ENCODE data around the gene KIF5A. TPM values are rescaled to one million over a fixed set of nuclear protein-coding genes. Genes with fewer than 3 reads are reported as not detected.
A peak's percentile ranks its signal among the peaks of the same experiment; 100 is the strongest.

The KIF5A gene
- total RNA-seq, 6 experiments from 2014 or later: 1.0 to 1.8 (median 1.2) TPM

- no peaks in the 10 kb centered on the region for H3K36me3 Mint-ChIP-seq (ENCODE audit: low read depth)
- H3K27ac Mint-ChIP-seq: no peak overlapping the region
- peak; percentile 98 for TF ChIP-seq CTCF (IDR thresholded peaks at IDR 0.05)
- peaks cover 10% of the 10 kb centered on the region for H3K4me1 Mint-ChIP-seq (ENCODE audit: low read depth)
- no peaks in the 10 kb centered on the region; the same call in 1 of the 2 replicates for H3K27me3 Mint-ChIP-seq (ENCODE audit: insufficient read depth)
- DNase-seq: peak; percentile 75
- H3K4me3 Mint-ChIP-seq: no peak overlapping the region
- H3K9me3 Mint-ChIP-seq: no peaks in the 10 kb centered on the region
Observed at GRCh38 chr12:57583008-57583831, 33.4 kb downstream of the KIF5A start.

- Mint-ChIP-seq H3K9me3 (no peaks in the 10 kb centered on the region), H3K36me3 (ENCODE audit: low read depth) (no peaks in the 10 kb centered on the region), H3K4me1 (ENCODE audit: low read depth) (peaks cover 8% of the 10 kb centered on the region), H3K27ac (no peak overlapping the region), H3K4me3 (no peak overlapping the region), H3K27me3 (ENCODE audit: insufficient read depth) (no peaks in the 10 kb centered on the region; the same call in 1 of the 2 replicates)
- DNase-seq: no peak
- TF ChIP-seq CTCF (IDR thresholded peaks at IDR 0.05): no peak
Observed at GRCh38 chr12:57584050-57584449, 34.2 kb downstream of the KIF5A start.

GRCh38 chr12:57584690-57585089 lies 34.8 kb downstream of the KIF5A start:
- Mint-ChIP-seq H3K4me1 (ENCODE audit: low read depth) (peaks cover 2% of the 10 kb centered on the region), H3K36me3 (ENCODE audit: low read depth) (no peaks in the 10 kb centered on the region)

GRCh38 chr12:57585156-57585555 lies 35.3 kb downstream of the KIF5A start:
- Mint-ChIP-seq H3K27me3 (ENCODE audit: insufficient read depth) (no peaks in the 10 kb centered on the region; the same call in 1 of the 2 replicates), H3K4me1 (ENCODE audit: low read depth) (peaks cover under 1% of the 10 kb centered on the region)

More at GRCh38 chr12:57584690-57585089, 34.8 kb downstream of the KIF5A start:
- no peak overlapping the region for H3K27ac Mint-ChIP-seq
- no peak overlapping the region for H3K4me3 Mint-ChIP-seq
- no peak for DNase-seq
- TF ChIP-seq CTCF (IDR thresholded peaks at IDR 0.05): no peak
- H3K9me3 Mint-ChIP-seq: no peaks in the 10 kb centered on the region
- no peaks in the 10 kb centered on the region; the same call in 1 of the 2 replicates for H3K27me3 Mint-ChIP-seq (ENCODE audit: insufficient read depth)

GRCh38 chr12:57586128-57586527 lies 36.3 kb downstream of the KIF5A start:
- no peaks in the 10 kb centered on the region for H3K36me3 Mint-ChIP-seq (ENCODE audit: low read depth)
- H3K27me3 Mint-ChIP-seq (ENCODE audit: insufficient read depth): no peaks in the 10 kb centered on the region; the same call in 1 of the 2 replicates
- DNase-seq: no peak
- H3K27ac Mint-ChIP-seq: no peak overlapping the region
- no peak for TF ChIP-seq CTCF (IDR thresholded peaks at IDR 0.05)
- H3K4me1 Mint-ChIP-seq (ENCODE audit: low read depth): peaks cover 8% of the 10 kb centered on the region
- no peak overlapping the region for H3K4me3 Mint-ChIP-seq
- H3K9me3 Mint-ChIP-seq: no peaks in the 10 kb centered on the region

More at GRCh38 chr12:57585156-57585555, 35.3 kb downstream of the KIF5A start:
- no peak for TF ChIP-seq CTCF (IDR thresholded peaks at IDR 0.05)
- H3K4me3 Mint-ChIP-seq: no peak overlapping the region
- H3K27ac Mint-ChIP-seq: no peak overlapping the region
- H3K36me3 Mint-ChIP-seq (ENCODE audit: low read depth): no peaks in the 10 kb centered on the region
- no peaks in the 10 kb centered on the region for H3K9me3 Mint-ChIP-seq
- DNase-seq: no peak
